Measurements from ENCODE around the gene DST. TPM values are rescaled to one million over a fixed set of nuclear protein-coding genes. Genes with fewer than 3 reads are reported as not detected.

Gene DST
- total RNA-seq, 1 experiment from 2014 or later: 76.0 TPM

DNA sequence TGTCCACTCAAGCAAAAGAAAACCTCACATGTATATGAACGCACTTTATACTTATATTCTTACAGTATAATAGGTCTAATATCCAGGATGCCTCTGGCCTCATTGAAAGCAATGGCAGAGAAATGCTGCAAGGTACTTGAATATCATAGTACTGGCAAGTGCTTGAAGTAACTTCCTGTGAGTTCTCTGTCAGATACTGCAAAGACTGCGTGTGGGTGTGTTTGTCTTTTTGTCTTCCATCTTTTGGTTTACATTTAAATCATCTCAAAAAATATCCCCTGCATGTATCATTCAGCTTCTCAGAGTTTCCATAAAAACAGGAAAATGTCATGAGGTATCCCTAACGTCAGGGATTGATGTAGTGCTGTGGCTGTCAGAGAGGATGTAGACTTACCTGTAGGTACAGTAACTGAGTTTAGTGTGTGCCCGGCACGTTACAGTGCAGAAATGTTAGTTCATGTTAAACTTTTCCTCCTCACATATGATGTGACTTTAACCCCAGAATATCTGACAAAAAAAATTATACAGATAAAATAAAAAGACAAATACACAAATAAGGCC is 184.3 kb downstream of the DST start:
- Mint-ChIP-seq H3K27me3 (ENCODE audit: insufficient read depth, unreplicated experiment) (no peaks in the 10 kb centered on the region), H3K4me3 (ENCODE audit: unreplicated experiment) (no peak overlapping the region), H3K4me1 (ENCODE audit: low read depth, unreplicated experiment) (no peaks in the 10 kb centered on the region), H3K27ac (ENCODE audit: unreplicated experiment) (no peak overlapping the region), H3K36me3 (ENCODE audit: insufficient read depth, unreplicated experiment) (peaks cover 28% of the 10 kb centered on the region), H3K9me3 (ENCODE audit: unreplicated experiment) (no peaks in the 10 kb centered on the region)
- no peak for DNase-seq
- Histone ChIP-seq H3K36me3 (ENCODE audit: control insufficient read depth, insufficient read depth, low read length) (no peaks in the 10 kb centered on the region), H3K4me3 (ENCODE audit: low read depth, low read length) (no peak overlapping the region), H3K4me1 (peaks cover 12% of the 10 kb centered on the region), H3K9me3 (no peaks in the 10 kb centered on the region), H3K27me3 (replicated peaks; ENCODE audit: control insufficient read depth, insufficient read depth, low read length) (no peaks in the 10 kb centered on the region)
- TSS peak; percentile 46 for BruUV-seq (replicated peaks)
- ChIA-PET POLR2A (no interaction called here), CTCF (interaction anchor here (0.6 kb wide), 1 partner anchor 84 kb away, joined by 3 read pairs; no protein-coding TSS in a partner anchor)
- TF ChIP-seq, protein P1, sequence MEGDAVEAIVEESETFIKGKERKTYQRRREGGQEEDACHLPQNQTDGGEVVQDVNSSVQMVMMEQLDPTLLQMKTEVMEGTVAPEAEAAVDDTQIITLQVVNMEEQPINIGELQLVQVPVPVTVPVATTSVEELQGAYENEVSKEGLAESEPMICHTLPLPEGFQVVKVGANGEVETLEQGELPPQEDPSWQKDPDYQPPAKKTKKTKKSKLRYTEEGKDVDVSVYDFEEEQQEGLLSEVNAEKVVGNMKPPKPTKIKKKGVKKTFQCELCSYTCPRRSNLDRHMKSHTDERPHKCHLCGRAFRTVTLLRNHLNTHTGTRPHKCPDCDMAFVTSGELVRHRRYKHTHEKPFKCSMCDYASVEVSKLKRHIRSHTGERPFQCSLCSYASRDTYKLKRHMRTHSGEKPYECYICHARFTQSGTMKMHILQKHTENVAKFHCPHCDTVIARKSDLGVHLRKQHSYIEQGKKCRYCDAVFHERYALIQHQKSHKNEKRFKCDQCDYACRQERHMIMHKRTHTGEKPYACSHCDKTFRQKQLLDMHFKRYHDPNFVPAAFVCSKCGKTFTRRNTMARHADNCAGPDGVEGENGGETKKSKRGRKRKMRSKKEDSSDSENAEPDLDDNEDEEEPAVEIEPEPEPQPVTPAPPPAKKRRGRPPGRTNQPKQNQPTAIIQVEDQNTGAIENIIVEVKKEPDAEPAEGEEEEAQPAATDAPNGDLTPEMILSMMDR (IDR thresholded peaks at IDR 0.05; ENCODE audit: insufficient read depth in 1 of 2, low read depth in 1 of 2, low read length in 1 of 2, severe bottlenecking in 1 of 2, unreplicated experiment in 1 of 2): no peak
- intact Hi-C loops (cut with micrococcal nuclease; ENCODE audit: unreplicated experiment): loop anchor here (2.0 kb wide), 1 partner anchor 88 kb away; no protein-coding TSS in a partner anchor

DNA sequence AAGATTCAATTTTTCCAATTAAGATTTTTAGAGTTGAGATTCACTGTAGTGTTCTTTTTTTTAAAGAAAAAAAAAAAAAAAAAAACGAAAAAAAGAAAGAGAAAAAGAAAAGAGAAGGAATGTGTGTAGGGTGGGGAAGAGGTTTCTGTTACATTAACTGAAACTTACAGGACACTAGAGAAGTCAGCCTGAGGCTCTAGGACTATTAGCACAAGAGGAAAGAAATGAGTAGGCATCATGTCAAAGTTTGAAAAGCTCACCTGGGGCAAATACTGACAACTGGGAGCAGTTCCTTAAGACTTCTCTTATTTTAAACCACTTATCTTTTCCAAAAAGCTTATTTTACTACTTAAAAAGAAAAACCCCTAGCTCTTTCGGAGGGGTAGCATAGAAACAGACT is 185.9 kb downstream of the DST start:
- Mint-ChIP-seq H3K4me3 (ENCODE audit: unreplicated experiment) (no peak overlapping the region), H3K27me3 (ENCODE audit: insufficient read depth, unreplicated experiment) (no peaks in the 10 kb centered on the region), H3K4me1 (ENCODE audit: low read depth, unreplicated experiment) (no peaks in the 10 kb centered on the region), H3K36me3 (ENCODE audit: insufficient read depth, unreplicated experiment) (peaks cover 20% of the 10 kb centered on the region), H3K9me3 (ENCODE audit: unreplicated experiment) (no peaks in the 10 kb centered on the region), H3K27ac (ENCODE audit: unreplicated experiment) (no peak overlapping the region)
- Histone ChIP-seq H3K4me1 (peaks cover 12% of the 10 kb centered on the region), H3K27me3 (replicated peaks; ENCODE audit: control insufficient read depth, insufficient read depth, low read length) (no peaks in the 10 kb centered on the region), H3K9me3 (no peaks in the 10 kb centered on the region), H3K36me3 (ENCODE audit: control insufficient read depth, insufficient read depth, low read length) (no peaks in the 10 kb centered on the region), H3K4me3 (ENCODE audit: low read depth, low read length) (no peak overlapping the region)
- ChIA-PET POLR2A (no interaction called here), CTCF (no interaction called here)
- intact Hi-C loops (cut with micrococcal nuclease; ENCODE audit: unreplicated experiment): no loop called here
- BruUV-seq (replicated peaks): no TSS peak
- TF ChIP-seq, protein P1 (IDR thresholded peaks at IDR 0.05; ENCODE audit: insufficient read depth in 1 of 2, low read depth in 1 of 2, low read length in 1 of 2, severe bottlenecking in 1 of 2, unreplicated experiment in 1 of 2): no peak
- DNase-seq: no peak

DNA sequence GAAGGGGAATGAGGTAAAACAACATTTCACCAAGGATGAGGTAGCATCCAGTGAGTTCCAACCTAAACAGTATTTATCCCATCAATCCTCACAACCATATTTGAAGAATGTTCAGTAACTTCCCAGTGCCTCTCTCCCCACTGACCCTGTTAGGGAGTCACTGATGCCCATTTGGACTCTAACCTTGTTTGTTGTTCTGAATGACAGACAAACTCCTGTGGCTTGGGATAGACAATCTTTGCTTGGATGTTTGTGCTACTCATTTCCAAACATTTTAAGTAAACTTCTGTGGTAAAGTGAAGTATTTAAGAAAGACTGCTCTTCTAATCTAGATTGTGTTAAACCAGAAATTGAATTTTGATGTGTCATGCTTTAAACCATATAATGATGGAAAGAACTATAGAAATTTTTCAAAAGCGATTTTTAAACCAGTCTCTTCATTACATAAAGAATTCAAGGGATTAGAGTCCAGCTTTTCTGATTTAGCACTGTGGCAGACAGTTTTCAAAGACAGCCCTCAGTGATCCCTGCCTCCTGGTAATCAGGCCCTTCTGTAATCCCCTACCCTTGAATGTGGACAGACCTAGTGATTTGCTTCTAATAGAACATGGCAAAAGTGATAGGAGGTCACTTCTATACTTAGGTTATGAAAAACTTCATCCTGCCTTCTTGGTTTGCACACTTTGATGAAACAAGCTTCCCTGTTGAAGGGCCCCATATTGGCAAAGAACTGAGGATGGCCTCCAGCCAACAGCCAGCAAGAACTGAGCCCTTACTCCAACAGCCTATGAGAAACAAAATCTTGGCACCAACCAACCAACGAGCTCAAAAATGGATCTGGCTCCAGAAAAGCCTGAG is 191.6 kb downstream of the DST start:
- Mint-ChIP-seq H3K4me3 (ENCODE audit: unreplicated experiment) (no peak overlapping the region), H3K4me1 (ENCODE audit: low read depth, unreplicated experiment) (no peaks in the 10 kb centered on the region), H3K27ac (ENCODE audit: unreplicated experiment) (no peak overlapping the region), H3K36me3 (ENCODE audit: insufficient read depth, unreplicated experiment) (peaks cover 6% of the 10 kb centered on the region), H3K27me3 (ENCODE audit: insufficient read depth, unreplicated experiment) (no peaks in the 10 kb centered on the region), H3K9me3 (ENCODE audit: unreplicated experiment) (no peaks in the 10 kb centered on the region)
- Histone ChIP-seq H3K4me3 (ENCODE audit: low read depth, low read length) (no peak overlapping the region), H3K36me3 (ENCODE audit: control insufficient read depth, insufficient read depth, low read length) (no peaks in the 10 kb centered on the region), H3K27me3 (replicated peaks; ENCODE audit: control insufficient read depth, insufficient read depth, low read length) (no peaks in the 10 kb centered on the region), H3K9me3 (no peaks in the 10 kb centered on the region), H3K4me1 (no peaks in the 10 kb centered on the region)
- DNase-seq: no peak
- TF ChIP-seq, protein P1 (IDR thresholded peaks at IDR 0.05; ENCODE audit: insufficient read depth in 1 of 2, low read depth in 1 of 2, low read length in 1 of 2, severe bottlenecking in 1 of 2, unreplicated experiment in 1 of 2): no peak
- intact Hi-C loops (cut with micrococcal nuclease; ENCODE audit: unreplicated experiment): no loop called here
- POLR2A ChIA-PET: no interaction called here
- CTCF ChIA-PET: no interaction called here
- BruUV-seq (replicated peaks): no TSS peak

Measured in Caco-2 (cell line).